Retinal pigment epithelial cell (primary cell): ENCODE measurements around the gene FBXO31.
A peak's percentile ranks its signal among the peaks of the same experiment; 100 is the strongest.

Experiments
- DNase-seq: peaks from one replicate; pipeline ENCODE4 v3.0.0-alpha.2; 2010; ENCODE audit warnings: low read depth
- H3K4me3 ChIP-seq: 2 replicates; pipeline ENCODE4 v1.5.1; 2011; ENCODE audit warnings: mild to moderate bottlenecking, low read length, control low read depth, moderate library complexity
- TF ChIP-seq, protein P1 (sequence below): conservative IDR thresholded peaks from 2 replicates; pipeline ENCODE4 v1.5.1; 2011; ENCODE audit warnings: low read depth, low read length, control low read depth, inconsistent platforms

Gene FBXO31

DNA sequence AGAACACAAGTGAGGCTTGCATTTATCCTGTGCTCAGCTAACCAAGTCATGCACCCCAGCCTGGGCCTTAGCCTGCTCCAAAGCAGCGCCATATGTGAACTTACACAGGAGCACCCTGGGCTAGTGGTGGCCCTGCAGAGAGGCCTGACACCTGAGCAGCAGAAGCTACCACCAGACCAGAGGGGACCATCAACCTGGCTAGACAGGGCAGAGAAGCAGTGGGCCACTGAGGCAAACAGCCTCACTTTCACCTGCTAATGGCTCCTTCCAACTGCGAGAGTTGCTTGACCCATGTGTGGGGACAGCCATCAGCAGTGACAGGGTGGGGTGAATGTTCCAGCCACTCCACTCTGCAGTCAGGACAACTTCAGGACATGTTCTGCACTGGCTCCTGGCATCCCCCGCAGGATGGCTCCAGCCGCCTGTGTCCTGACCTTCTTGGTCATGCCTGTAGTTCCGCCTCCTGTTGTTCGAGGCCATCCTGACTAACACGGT, 63.5 kb downstream of the FBXO31 start:
- no peak overlapping the region for H3K4me3 ChIP-seq
- DNase-seq: no peak
- TF ChIP-seq, protein P1, sequence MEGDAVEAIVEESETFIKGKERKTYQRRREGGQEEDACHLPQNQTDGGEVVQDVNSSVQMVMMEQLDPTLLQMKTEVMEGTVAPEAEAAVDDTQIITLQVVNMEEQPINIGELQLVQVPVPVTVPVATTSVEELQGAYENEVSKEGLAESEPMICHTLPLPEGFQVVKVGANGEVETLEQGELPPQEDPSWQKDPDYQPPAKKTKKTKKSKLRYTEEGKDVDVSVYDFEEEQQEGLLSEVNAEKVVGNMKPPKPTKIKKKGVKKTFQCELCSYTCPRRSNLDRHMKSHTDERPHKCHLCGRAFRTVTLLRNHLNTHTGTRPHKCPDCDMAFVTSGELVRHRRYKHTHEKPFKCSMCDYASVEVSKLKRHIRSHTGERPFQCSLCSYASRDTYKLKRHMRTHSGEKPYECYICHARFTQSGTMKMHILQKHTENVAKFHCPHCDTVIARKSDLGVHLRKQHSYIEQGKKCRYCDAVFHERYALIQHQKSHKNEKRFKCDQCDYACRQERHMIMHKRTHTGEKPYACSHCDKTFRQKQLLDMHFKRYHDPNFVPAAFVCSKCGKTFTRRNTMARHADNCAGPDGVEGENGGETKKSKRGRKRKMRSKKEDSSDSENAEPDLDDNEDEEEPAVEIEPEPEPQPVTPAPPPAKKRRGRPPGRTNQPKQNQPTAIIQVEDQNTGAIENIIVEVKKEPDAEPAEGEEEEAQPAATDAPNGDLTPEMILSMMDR: no peak

DNA sequence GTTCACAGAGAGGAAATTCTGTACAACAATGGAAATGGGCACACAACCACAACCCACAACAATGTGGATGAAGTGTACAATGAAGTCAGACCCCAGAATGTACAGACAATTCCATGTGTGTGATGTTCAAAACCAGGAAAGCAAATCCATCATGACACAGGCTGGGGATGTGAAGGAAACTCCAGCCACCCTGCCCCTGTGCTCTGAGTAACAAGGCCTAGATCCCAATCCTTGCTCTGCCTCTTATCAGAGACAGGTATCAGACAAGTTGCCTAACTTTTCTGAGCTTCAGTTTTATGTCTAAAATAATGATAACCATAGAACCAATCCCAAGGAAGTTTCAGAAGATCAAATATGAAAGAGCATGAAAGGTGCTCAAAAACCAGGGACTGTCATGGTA, 64.6 kb downstream of the FBXO31 start:
- no peak for DNase-seq
- TF ChIP-seq, protein P1: no peak
- no peak overlapping the region for H3K4me3 ChIP-seq

DNA sequence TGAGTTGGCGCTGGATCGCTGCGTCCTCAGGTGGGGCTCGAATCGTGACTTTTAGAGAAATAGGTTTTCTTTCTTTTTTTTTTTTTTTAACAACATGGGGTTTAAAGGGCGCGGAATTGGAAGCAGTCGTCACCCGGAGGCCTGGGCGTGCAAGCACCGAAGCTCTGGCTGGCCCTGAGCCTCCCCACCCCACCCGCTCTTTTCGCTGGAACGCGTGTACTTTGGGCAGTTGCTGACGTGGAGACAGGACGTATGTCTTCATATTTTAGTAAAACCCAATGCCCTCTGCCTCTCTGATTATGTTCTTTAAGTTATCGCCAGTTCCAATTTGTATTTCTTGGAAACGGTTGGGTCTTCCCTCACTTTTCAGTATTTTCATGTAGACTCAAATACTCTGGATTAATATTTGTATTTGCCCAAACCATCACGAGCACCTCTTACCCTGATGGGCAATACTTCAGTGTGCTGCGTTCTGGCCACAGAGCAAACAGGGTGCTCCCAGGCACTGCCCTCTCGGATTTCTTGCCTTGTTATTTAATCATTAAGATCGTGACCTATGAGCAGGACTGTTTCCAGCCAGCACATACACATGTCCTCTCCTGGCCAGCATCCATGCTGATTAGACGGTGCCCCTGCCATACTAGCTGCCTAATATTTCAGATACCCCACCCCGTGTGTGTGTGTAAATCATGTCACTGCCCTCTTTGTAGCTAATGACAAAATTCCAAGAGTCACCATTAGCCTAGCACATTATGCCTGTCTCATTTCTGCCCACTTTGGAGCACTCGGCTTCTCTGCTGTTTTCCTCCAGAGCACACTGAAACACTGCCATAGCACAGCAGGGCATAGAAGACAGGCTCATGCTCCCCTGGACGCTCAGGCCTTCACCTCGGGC, 65.6 kb downstream of the FBXO31 start:
- TF ChIP-seq, protein P1: no peak
- DNase-seq: no peak
- H3K4me3 ChIP-seq: peak overlapping the region; percentile 98

DNA sequence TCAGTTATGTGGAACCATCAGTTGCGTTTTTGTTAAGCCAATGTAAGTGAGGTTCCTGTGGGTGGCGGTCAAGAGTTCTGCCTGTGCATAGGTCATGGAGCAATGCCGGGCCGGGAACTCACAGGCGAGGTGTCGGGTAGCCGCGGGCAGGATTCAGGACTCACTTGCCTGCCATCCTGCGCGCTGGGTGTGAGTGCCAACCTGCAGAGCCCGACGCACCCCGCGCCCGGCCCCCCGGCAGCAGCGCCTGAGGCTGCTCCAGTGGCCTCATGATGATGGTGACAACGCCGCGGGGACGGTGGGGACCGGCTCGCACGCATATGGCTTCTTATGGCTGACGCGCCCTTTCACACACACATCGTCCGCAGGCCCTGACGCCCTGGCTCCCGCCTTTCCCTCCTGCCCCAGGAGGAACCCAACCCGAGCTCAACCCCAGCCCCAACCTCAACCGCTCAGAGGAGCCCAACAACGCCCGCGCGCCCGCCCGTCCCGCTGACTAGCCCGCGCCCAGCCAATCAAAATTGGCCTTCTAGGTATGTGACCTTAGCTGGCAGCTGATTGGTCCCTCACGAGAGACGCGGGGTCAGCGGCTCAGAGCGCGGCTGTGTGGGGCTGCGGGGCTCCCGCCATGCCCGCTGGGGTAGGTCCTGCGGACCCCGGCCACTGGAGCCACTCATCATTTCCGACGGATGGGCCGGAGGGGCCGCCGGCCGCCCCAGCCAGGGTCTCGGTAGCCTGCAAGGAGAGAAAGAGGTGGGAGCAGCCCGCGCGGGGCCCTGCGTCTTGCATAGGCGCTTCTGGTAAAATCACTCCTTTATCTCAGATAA, 66.4 kb downstream of the FBXO31 start, which contains the start of gene C16orf95:
TSS of gene C16orf95 (minus strand) at position 470 of the 827 bp plus-strand sequence. CDS start at position 320, 150 bp downstream.
- H3K4me3 ChIP-seq: peak within 1 kb of the TSS; percentile 98
- DNase-seq: peak; percentile 77
- TF ChIP-seq, protein P1: peak; percentile 59

DNA sequence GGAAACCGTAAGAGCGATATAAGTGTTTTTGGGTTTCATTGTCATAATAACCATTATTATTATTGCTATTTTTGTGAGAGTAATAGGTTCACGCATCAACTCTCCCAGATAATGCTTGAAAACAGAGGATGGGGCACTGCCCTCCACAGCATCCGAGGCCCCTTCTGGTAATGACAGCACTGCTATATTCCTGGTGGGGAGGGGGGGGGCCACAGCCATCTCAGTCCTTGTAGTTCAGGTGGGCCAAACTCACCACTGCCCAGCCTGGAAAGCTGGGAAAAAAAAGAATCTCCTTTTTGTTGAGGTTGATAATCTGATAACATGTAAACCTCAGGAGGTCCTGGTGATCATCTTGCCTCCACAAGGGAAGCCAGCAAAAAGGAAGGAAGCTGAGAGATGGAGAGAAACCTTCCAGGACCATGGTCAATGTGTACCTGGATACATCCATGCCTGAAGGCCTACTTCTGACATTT, 67.1 kb downstream of the FBXO31 start:
- H3K4me3 ChIP-seq: peak overlapping the region; percentile 98
- DNase-seq: no peak
- TF ChIP-seq, protein P1: no peak

DNA sequence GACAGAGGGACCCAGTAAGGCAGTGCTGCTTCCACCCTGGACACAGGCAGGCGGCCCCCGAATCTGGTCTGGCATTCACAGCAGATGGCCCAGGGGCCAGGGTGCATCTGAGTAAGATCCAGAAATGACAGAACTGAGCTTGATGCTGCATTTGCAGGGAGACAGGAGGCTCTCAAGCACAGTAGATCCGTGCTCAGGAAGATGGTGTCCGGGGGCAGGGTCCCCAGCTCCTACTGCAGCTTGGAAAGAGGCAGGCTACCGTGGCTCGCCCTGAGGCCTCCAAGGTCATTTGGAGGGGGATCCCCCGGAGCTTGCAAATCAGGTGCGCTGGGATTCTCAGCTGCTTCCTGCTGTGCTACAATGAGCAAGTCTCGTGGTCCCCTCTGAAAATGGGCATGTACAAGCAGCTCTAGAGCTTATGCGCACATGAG, 68.6 kb downstream of the FBXO31 start:
- TF ChIP-seq, protein P1: no peak
- H3K4me3 ChIP-seq: no peak overlapping the region
- DNase-seq: no peak
